GM12878 (cell line): Measurements from ENCODE around the gene NUMB.

ENCODE experiments used
- CREB1 ChIP-seq: IDR thresholded peaks from 2 replicates; pipeline ENCODE4 v1.6.1; 2012; ENCODE audit warnings: low read depth, mild to moderate bottlenecking, inconsistent platforms
- MEF2A ChIP-seq: IDR thresholded peaks from 2 replicates; pipeline ENCODE4 v1.6.1; 2011; ENCODE audit warnings: low read depth, mild to moderate bottlenecking, low read length, moderate library complexity; ENCODE audit not compliant: insufficient read depth
- POLR2A ChIP-seq: IDR thresholded peaks from 2 replicates; pipeline ENCODE4 v1.6.1; 2011; ENCODE audit warnings: low read depth, mild to moderate bottlenecking, low read length
- POLR2AphosphoS5 ChIP-seq: IDR thresholded peaks from 2 replicates; pipeline ENCODE4 v1.6.1; 2011; ENCODE audit warnings: mild to moderate bottlenecking, low read length, inconsistent platforms
- RBBP5 ChIP-seq: fragments of 200-600 bp; sonication (generic); conservative IDR thresholded peaks from 2 replicates; pipeline ENCODE4 v1.6.1; 2016
- YY1 ChIP-seq: IDR thresholded peaks from 2 replicates; pipeline ENCODE4 v1.6.1; 2011; ENCODE audit warnings: low read depth, mild to moderate bottlenecking, low read length
- ZSCAN29 ChIP-seq: fragments of 450-650 bp; IDR thresholded peaks from 2 replicates; pipeline ENCODE4 v1.6.1; 2017; ENCODE audit warnings: mild to moderate bottlenecking, moderate library complexity
- TF ChIP-seq, protein P1 (sequence below): fragments of 450-650 bp; formaldehyde crosslinking; IDR thresholded peaks from 2 replicates; pipeline ENCODE4 v1.4.0; 2020; ENCODE audit warnings: mild to moderate bottlenecking, moderate library complexity
- TF ChIP-seq, protein P2 (sequence below): IDR thresholded peaks from 2 replicates; pipeline ENCODE4 v1.6.1; 2012; ENCODE audit warnings: low read length, inconsistent platforms
- TF ChIP-seq, protein P3 (sequence below): fragments of 450-650 bp; IDR thresholded peaks from 2 replicates; pipeline ENCODE4 v1.6.1; 2016; ENCODE audit warnings: mild to moderate bottlenecking
- TF ChIP-seq, protein P4 (sequence below), 3 experiments: IDR thresholded peaks in 2 of 3; conservative IDR thresholded peaks in 1 of 3; 2 replicates each; pipeline ENCODE4 v1.5.1; 2011; ENCODE audit warnings: low read depth in 3 of 3, low read length in 3 of 3, mild to moderate bottlenecking in 3 of 3, control low read depth in 2 of 3, moderate library complexity in 2 of 3, inconsistent platforms in 1 of 3, mixed read lengths in 1 of 3; ENCODE audit not compliant: control insufficient read depth in 2 of 3, insufficient read depth in 1 of 3; ENCODE audit errors: extremely low read depth in 1 of 3
- TF ChIP-seq, protein P5 (sequence below): IDR thresholded peaks from 2 replicates; pipeline ENCODE4 v1.6.1; 2012; ENCODE audit warnings: mild to moderate bottlenecking, low read depth, low read length

DNA sequence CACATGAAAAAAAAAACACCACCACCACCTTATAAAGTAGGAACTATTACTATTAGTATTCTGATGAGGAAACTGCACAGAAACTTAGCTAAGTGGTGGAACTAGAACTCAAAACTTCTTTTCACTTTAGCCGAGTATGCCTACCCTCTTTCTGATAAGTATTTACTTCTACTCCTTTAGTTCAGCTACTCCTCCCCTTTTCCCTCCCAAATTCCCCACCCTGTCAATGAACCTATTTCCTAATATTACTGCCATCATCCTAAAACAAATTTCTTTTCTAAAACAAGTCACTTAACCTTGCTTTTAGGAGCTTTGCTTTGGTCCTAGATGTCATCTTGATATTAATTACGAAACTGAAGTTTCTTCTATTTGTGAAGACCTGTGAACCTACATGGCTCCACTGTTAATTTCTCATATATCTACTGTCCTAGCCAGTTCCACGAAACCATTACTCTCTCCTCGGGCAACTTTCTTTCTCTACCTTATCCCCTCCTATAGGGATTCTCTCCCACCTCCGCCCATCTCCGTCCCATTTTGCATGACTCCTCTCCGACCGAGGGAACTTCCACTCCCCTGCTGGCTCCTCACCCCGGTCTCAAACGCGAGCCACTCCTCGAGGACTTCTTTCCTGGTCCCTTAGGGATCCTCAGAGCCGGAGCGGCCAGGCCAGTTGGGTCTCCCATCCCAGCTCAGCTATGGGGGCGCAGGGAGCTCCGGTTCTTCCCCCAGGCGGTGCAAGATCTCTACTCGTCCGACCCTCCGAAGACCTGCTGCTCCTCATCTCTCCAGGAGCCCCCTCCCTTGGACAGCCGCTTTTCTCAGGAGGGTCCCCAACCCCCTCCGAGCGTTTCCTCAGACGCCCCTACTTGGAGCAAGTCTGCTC lies 1.1 kb downstream of the NUMB start:
- TF ChIP-seq, protein P1, sequence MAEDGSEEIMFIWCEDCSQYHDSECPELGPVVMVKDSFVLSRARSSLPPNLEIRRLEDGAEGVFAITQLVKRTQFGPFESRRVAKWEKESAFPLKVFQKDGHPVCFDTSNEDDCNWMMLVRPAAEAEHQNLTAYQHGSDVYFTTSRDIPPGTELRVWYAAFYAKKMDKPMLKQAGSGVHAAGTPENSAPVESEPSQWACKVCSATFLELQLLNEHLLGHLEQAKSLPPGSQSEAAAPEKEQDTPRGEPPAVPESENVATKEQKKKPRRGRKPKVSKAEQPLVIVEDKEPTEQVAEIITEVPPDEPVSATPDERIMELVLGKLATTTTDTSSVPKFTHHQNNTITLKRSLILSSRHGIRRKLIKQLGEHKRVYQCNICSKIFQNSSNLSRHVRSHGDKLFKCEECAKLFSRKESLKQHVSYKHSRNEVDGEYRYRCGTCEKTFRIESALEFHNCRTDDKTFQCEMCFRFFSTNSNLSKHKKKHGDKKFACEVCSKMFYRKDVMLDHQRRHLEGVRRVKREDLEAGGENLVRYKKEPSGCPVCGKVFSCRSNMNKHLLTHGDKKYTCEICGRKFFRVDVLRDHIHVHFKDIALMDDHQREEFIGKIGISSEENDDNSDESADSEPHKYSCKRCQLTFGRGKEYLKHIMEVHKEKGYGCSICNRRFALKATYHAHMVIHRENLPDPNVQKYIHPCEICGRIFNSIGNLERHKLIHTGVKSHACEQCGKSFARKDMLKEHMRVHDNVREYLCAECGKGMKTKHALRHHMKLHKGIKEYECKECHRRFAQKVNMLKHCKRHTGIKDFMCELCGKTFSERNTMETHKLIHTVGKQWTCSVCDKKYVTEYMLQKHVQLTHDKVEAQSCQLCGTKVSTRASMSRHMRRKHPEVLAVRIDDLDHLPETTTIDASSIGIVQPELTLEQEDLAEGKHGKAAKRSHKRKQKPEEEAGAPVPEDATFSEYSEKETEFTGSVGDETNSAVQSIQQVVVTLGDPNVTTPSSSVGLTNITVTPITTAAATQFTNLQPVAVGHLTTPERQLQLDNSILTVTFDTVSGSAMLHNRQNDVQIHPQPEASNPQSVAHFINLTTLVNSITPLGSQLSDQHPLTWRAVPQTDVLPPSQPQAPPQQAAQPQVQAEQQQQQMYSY (CRISPR knock-in tag) = no peak
- TF ChIP-seq, protein P2, sequence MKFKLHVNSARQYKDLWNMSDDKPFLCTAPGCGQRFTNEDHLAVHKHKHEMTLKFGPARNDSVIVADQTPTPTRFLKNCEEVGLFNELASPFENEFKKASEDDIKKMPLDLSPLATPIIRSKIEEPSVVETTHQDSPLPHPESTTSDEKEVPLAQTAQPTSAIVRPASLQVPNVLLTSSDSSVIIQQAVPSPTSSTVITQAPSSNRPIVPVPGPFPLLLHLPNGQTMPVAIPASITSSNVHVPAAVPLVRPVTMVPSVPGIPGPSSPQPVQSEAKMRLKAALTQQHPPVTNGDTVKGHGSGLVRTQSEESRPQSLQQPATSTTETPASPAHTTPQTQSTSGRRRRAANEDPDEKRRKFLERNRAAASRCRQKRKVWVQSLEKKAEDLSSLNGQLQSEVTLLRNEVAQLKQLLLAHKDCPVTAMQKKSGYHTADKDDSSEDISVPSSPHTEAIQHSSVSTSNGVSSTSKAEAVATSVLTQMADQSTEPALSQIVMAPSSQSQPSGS = no peak
- TF ChIP-seq RBBP5 = no peak
- no peak for TF ChIP-seq POLR2A
- TF ChIP-seq, protein P3, sequence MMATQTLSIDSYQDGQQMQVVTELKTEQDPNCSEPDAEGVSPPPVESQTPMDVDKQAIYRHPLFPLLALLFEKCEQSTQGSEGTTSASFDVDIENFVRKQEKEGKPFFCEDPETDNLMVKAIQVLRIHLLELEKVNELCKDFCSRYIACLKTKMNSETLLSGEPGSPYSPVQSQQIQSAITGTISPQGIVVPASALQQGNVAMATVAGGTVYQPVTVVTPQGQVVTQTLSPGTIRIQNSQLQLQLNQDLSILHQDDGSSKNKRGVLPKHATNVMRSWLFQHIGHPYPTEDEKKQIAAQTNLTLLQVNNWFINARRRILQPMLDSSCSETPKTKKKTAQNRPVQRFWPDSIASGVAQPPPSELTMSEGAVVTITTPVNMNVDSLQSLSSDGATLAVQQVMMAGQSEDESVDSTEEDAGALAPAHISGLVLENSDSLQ = no peak
- no peak for TF ChIP-seq YY1
- no peak for TF ChIP-seq MEF2A
- TF ChIP-seq CREB1 = no peak
- TF ChIP-seq, protein P4, sequence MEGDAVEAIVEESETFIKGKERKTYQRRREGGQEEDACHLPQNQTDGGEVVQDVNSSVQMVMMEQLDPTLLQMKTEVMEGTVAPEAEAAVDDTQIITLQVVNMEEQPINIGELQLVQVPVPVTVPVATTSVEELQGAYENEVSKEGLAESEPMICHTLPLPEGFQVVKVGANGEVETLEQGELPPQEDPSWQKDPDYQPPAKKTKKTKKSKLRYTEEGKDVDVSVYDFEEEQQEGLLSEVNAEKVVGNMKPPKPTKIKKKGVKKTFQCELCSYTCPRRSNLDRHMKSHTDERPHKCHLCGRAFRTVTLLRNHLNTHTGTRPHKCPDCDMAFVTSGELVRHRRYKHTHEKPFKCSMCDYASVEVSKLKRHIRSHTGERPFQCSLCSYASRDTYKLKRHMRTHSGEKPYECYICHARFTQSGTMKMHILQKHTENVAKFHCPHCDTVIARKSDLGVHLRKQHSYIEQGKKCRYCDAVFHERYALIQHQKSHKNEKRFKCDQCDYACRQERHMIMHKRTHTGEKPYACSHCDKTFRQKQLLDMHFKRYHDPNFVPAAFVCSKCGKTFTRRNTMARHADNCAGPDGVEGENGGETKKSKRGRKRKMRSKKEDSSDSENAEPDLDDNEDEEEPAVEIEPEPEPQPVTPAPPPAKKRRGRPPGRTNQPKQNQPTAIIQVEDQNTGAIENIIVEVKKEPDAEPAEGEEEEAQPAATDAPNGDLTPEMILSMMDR (IDR thresholded peaks at IDR 0.05 in 2 of 3, conservative IDR thresholded peaks at IDR 0.05 in 1 of 3; ENCODE audit: control insufficient read depth in 2 of 3, extremely low read depth in 1 of 3, insufficient read depth in 1 of 3, low read depth in 3 of 3, low read length in 3 of 3) = no peak
- TF ChIP-seq, protein P5, sequence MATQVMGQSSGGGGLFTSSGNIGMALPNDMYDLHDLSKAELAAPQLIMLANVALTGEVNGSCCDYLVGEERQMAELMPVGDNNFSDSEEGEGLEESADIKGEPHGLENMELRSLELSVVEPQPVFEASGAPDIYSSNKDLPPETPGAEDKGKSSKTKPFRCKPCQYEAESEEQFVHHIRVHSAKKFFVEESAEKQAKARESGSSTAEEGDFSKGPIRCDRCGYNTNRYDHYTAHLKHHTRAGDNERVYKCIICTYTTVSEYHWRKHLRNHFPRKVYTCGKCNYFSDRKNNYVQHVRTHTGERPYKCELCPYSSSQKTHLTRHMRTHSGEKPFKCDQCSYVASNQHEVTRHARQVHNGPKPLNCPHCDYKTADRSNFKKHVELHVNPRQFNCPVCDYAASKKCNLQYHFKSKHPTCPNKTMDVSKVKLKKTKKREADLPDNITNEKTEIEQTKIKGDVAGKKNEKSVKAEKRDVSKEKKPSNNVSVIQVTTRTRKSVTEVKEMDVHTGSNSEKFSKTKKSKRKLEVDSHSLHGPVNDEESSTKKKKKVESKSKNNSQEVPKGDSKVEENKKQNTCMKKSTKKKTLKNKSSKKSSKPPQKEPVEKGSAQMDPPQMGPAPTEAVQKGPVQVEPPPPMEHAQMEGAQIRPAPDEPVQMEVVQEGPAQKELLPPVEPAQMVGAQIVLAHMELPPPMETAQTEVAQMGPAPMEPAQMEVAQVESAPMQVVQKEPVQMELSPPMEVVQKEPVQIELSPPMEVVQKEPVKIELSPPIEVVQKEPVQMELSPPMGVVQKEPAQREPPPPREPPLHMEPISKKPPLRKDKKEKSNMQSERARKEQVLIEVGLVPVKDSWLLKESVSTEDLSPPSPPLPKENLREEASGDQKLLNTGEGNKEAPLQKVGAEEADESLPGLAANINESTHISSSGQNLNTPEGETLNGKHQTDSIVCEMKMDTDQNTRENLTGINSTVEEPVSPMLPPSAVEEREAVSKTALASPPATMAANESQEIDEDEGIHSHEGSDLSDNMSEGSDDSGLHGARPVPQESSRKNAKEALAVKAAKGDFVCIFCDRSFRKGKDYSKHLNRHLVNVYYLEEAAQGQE = no peak
- no peak for TF ChIP-seq POLR2AphosphoS5
- no peak for TF ChIP-seq ZSCAN29
